Tibial nerve (tissue), 3 donors: ENCODE measurements around the gene AKR1C2.

Experiments
- CTCF ChIP-seq, 5 experiments: fragments of 200-600 bp in 3 of 5; fragments of 450-650 bp in 2 of 5; sonication (generic) in 3 of 5; IDR thresholded peaks; one replicate each; pipeline ENCODE4 v1.5.1; 2016 to 2019; ENCODE audit warnings: antibody characterized with exemption in 5 of 5, mild to moderate bottlenecking in 3 of 5, moderate library complexity in 2 of 5
- POLR2A ChIP-seq, 2 donors: fragments of 450-650 bp; IDR thresholded peaks; one replicate each; pipeline ENCODE4 v1.6.1; 2017; ENCODE audit warnings: antibody characterized with exemption in 2 of 2, mild to moderate bottlenecking in 2 of 2, moderate library complexity in 2 of 2

DNA sequence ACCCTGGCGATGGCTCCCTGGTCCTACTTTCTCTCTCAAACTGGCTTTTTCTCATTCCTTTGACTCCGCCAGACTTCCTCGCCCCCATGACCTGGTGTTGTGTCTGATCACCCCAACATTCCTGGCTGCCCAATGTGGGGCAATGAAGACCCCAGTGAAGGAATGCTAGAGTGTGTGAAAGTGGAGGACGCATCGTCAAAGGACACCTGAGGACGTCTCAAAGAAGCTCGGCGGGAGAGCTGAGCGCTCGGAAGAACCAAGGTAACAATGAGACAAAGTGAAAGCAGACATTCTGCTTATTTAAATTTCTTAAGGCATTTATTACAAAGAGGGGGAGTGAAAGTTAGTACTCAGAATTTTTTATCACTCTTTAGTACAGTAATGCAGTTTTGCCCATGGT is 31.7 kb upstream of the AKR1C2 start:
- TF ChIP-seq CTCF (IDR thresholded peaks at IDR 0.05) (no peak), POLR2A (IDR thresholded peaks at IDR 0.05) (no peak)
